SK-N-SH (cell line): Measurements from ENCODE around the gene GGCX. TPM values are rescaled to one million over a fixed set of nuclear protein-coding genes. Genes with fewer than 3 reads are reported as not detected.

ENCODE experiments used
- CTCF ChIA-PET: fragments of 300-600, 350-600 bp; formaldehyde crosslinking; extraction: SDS; loops from one replicate; lab custom pipeline; 2021; lab: Yijun Ruan, JAX
- POLR2A ChIA-PET: fragments of 350-600 bp; sonication (Branson Sonifier 250); formaldehyde crosslinking; extraction: SDS; loops from one replicate; lab custom pipeline; 2020; ENCODE audit warnings: antibody characterized with exemption, inconsistent platforms; lab: Yijun Ruan, JAX
- DNase-seq: peaks from one replicate; pipeline ENCODE4 v3.0.0; 2012
- H2AFZ ChIP-seq: fragments of 200-600 bp; sonication (generic); 2 replicates; pipeline ENCODE4 v1.8.1; 2016; ENCODE audit warnings: antibody characterized with exemption, mild to moderate bottlenecking, low read depth
- H3F3A ChIP-seq: fragments of 200-600 bp; sonication (generic); replicated peaks from 2 replicates; pipeline ENCODE3; 2016; ENCODE audit warnings: antibody characterized with exemption, mild to moderate bottlenecking; ENCODE audit not compliant: insufficient read depth
- H3K27ac ChIP-seq, 2 experiments: fragments of 200-500 bp in 1 of 2; fragments of 200-600 bp in 1 of 2; sonication (Bioruptor generic) in 1 of 2; sonication (generic), shearing (Covaris generic) in 1 of 2; 2 replicates each; pipeline versions ENCODE4 v1.5.1 to v1.6.1; 2014 to 2016; ENCODE audit warnings: low read depth in 2 of 2, inconsistent platforms in 1 of 2, low read length in 1 of 2, mild to moderate bottlenecking in 1 of 2, mixed read lengths in 1 of 2
- H3K27me3 ChIP-seq: fragments of 200-600 bp; sonication (generic), shearing (Covaris generic); 2 replicates; pipeline ENCODE4 v1.6.1; 2016; ENCODE audit warnings: mixed run types; ENCODE audit not compliant: insufficient read depth
- H3K36me3 ChIP-seq, 2 experiments: fragments of 200-500 bp in 1 of 2; fragments of 200-600 bp in 1 of 2; sonication (Bioruptor generic) in 1 of 2; sonication (generic) in 1 of 2; replicated peaks in 1 of 2; 2 replicates each; pipeline versions ENCODE3 to v1.5.1; 2014 to 2016; ENCODE audit warnings: low read length in 1 of 2, mild to moderate bottlenecking in 1 of 2; ENCODE audit not compliant: insufficient read depth in 2 of 2, control insufficient read depth in 1 of 2
- H3K4me1 ChIP-seq, 2 experiments: fragments of 200-500 bp in 1 of 2; fragments of 200-600 bp in 1 of 2; sonication (Bioruptor generic) in 1 of 2; sonication (generic), shearing (Covaris generic) in 1 of 2; 2 replicates each; pipeline versions ENCODE4 v1.5.1 to v1.6.1; 2014 to 2016; ENCODE audit warnings: low read depth in 1 of 2, low read length in 1 of 2, mixed run types in 1 of 2; ENCODE audit not compliant: insufficient read depth in 2 of 2, control insufficient read depth in 1 of 2
- H3K4me2 ChIP-seq: fragments of 200-600 bp; sonication (generic), shearing (Covaris generic); 2 replicates; pipeline ENCODE4 v1.6.1; 2017; ENCODE audit warnings: mixed run types
- H3K4me3 ChIP-seq, 2 experiments: fragments of 200-500 bp in 1 of 2; fragments of 200-600 bp in 1 of 2; sonication (Bioruptor generic) in 1 of 2; sonication (generic), shearing (Covaris generic) in 1 of 2; 2 replicates each; pipeline versions ENCODE4 v1.5.1 to v1.8.1; 2014 to 2016; ENCODE audit warnings: low read depth in 2 of 2, inconsistent platforms in 1 of 2, low read length in 1 of 2, mild to moderate bottlenecking in 1 of 2, mixed read lengths in 1 of 2, moderate library complexity in 1 of 2
- H3K79me2 ChIP-seq: fragments of 200-600 bp; sonication (generic); 2 replicates; pipeline ENCODE4 v1.8.1; 2017; ENCODE audit warnings: mild to moderate bottlenecking; ENCODE audit not compliant: insufficient read depth
- H3K9ac ChIP-seq: fragments of 200-600 bp; sonication (generic); 2 replicates; pipeline ENCODE4 v1.6.1; 2017; ENCODE audit warnings: mixed run types
- H3K9me2 ChIP-seq: fragments of 200-600 bp; sonication (generic); 2 replicates; pipeline ENCODE4 v1.6.1; 2017; ENCODE audit warnings: mixed run types
- H3K9me3 ChIP-seq: fragments of 200-600 bp; sonication (generic); 2 replicates; pipeline ENCODE4 v1.6.1; 2017; ENCODE audit warnings: mixed run types, mild to moderate bottlenecking, moderate library complexity
- H4K20me1 ChIP-seq: fragments of 200-600 bp; sonication (generic); 2 replicates; pipeline ENCODE4 v1.6.1; 2017; ENCODE audit warnings: mild to moderate bottlenecking, mixed run types; ENCODE audit not compliant: insufficient read depth
- ELF1 ChIP-seq: IDR thresholded peaks from 2 replicates; pipeline ENCODE4 v1.4.0; 2012
- EP300 ChIP-seq, 2 experiments: IDR thresholded peaks; 2 replicates each; pipeline versions ENCODE4 v1.4.0 to v1.6.1; 2012; ENCODE audit warnings: borderline replicate concordance in 1 of 2, low read depth in 1 of 2, low read length in 1 of 2
- EZH2phosphoT487 ChIP-seq: fragments of 200-600 bp; sonication (generic); IDR thresholded peaks from 2 replicates; pipeline ENCODE4 v1.6.1; 2017; ENCODE audit warnings: low read depth, mixed run types, mild to moderate bottlenecking, antibody characterized with exemption, moderate library complexity, borderline replicate concordance
- FOSL2 ChIP-seq: IDR thresholded peaks from 2 replicates; pipeline ENCODE4 v1.4.0; 2012; ENCODE audit warnings: low read depth, mild to moderate bottlenecking, moderate library complexity, borderline replicate concordance
- GABPA ChIP-seq: IDR thresholded peaks from 2 replicates; pipeline ENCODE4 v1.4.0; 2012; ENCODE audit warnings: low read depth, mild to moderate bottlenecking
- GATA2 ChIP-seq: sonication (generic); formaldehyde crosslinking; IDR thresholded peaks from 2 replicates; pipeline ENCODE4 v1.5.0; 2020; ENCODE audit warnings: mild to moderate bottlenecking, missing genetic modification reagents
- IRF3 ChIP-seq: fragments of 150-350 bp; IDR thresholded peaks from 2 replicates; pipeline ENCODE4 v1.6.1; 2016; ENCODE audit warnings: mild to moderate bottlenecking, low read depth, low read length
- MXI1 ChIP-seq: IDR thresholded peaks from 2 replicates; pipeline ENCODE4 v1.6.1; 2012; ENCODE audit warnings: mild to moderate bottlenecking, low read depth, low read length, improper control_type of control experiment
- PBX3 ChIP-seq: IDR thresholded peaks from 2 replicates; pipeline ENCODE4; 2012
- RXRA ChIP-seq: IDR thresholded peaks from 2 replicates; pipeline ENCODE4 v1.4.0; 2012; ENCODE audit warnings: low read depth, mild to moderate bottlenecking, borderline replicate concordance
- SMC3 ChIP-seq: IDR thresholded peaks from 2 replicates; pipeline ENCODE4 v1.6.1; 2012; ENCODE audit warnings: low read depth, low read length, improper control_type of control experiment
- TAF1 ChIP-seq: IDR thresholded peaks from 2 replicates; pipeline ENCODE4 v1.6.1; 2012; ENCODE audit warnings: low read depth, mild to moderate bottlenecking, low read length, moderate library complexity, borderline replicate concordance
- YY1 ChIP-seq: IDR thresholded peaks from 2 replicates; pipeline ENCODE4 v1.4.0; 2012; ENCODE audit warnings: low read depth, mild to moderate bottlenecking
- WGBS: methylation state at CpG from one replicate; pipeline ENCODE4 v1.1.6; 2017; ENCODE audit warnings: low lambda C conversion rate; 5-methylcytosine and 5-hydroxymethylcytosine counted together
- polyA plus RNA-seq, 3 experiments: library from polyadenylated mRNA; depleted of rRNA; stranded (reverse); fragments of >200 nt; gene quantifications; 2 replicates each; pipeline ENCODE4 v1.2.3, GENCODE V29; 2012
- TF ChIP-seq, protein P1 (sequence below): IDR thresholded peaks from 2 replicates; pipeline ENCODE4 v1.6.1; 2012; ENCODE audit warnings: mild to moderate bottlenecking, low read depth, low read length, moderate library complexity

GGCX gene
- polyA plus RNA-seq, 1 of the 3 experiments (the other 2 are of a cell fraction) = 34.5 TPM

GRCh38 chr2:85585781-85586105 lies 24.4 kb upstream of the GGCX start (continued):
- TF ChIP-seq, protein P1, sequence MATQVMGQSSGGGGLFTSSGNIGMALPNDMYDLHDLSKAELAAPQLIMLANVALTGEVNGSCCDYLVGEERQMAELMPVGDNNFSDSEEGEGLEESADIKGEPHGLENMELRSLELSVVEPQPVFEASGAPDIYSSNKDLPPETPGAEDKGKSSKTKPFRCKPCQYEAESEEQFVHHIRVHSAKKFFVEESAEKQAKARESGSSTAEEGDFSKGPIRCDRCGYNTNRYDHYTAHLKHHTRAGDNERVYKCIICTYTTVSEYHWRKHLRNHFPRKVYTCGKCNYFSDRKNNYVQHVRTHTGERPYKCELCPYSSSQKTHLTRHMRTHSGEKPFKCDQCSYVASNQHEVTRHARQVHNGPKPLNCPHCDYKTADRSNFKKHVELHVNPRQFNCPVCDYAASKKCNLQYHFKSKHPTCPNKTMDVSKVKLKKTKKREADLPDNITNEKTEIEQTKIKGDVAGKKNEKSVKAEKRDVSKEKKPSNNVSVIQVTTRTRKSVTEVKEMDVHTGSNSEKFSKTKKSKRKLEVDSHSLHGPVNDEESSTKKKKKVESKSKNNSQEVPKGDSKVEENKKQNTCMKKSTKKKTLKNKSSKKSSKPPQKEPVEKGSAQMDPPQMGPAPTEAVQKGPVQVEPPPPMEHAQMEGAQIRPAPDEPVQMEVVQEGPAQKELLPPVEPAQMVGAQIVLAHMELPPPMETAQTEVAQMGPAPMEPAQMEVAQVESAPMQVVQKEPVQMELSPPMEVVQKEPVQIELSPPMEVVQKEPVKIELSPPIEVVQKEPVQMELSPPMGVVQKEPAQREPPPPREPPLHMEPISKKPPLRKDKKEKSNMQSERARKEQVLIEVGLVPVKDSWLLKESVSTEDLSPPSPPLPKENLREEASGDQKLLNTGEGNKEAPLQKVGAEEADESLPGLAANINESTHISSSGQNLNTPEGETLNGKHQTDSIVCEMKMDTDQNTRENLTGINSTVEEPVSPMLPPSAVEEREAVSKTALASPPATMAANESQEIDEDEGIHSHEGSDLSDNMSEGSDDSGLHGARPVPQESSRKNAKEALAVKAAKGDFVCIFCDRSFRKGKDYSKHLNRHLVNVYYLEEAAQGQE = no peak
- TF ChIP-seq TAF1 = no peak
- TF ChIP-seq FOSL2 = peak; percentile 47

- H3K27me3 ChIP-seq = no peaks in the 10 kb centered on the region
- no peaks in the 10 kb centered on the region for H3F3A ChIP-seq
- peak; percentile 31 for DNase-seq
- H3K4me1 ChIP-seq = peaks cover 10 to 11% of the 10 kb centered on the region in 2 experiments; a peak in 2 of 4 replicates
- no peak overlapping the region for H3K9ac ChIP-seq
- 92% methylated on average over 9 of the region's 9 CpGs for WGBS
- peak overlapping the region; percentile 86 for H2AFZ ChIP-seq
- TF ChIP-seq YY1 (no peak), FOSL2 (0 out of 2 replicates have a peak, but pooled peaks have one; percentile 22)
- no peaks in the 10 kb centered on the region for H3K36me3 ChIP-seq
- H3K79me2 ChIP-seq = no peaks in the 10 kb centered on the region
- no peaks in the 10 kb centered on the region for H3K9me3 ChIP-seq
- H3K4me2 ChIP-seq = peak overlapping the region; percentile 19; the same call in 1 of the 2 replicates
- POLR2A ChIA-PET = interaction anchor here (0.6 kb wide), 1 partner anchor 14 kb away, joined by 3 read pairs; no protein-coding TSS in a partner anchor
- H3K4me3 ChIP-seq = no peak overlapping the region
- H3K9me2 ChIP-seq = no peaks in the 10 kb centered on the region
- peak overlapping the region in 1 of 2 experiments; percentile 14; a peak in 1 of 4 replicates for H3K27ac ChIP-seq
- no peaks in the 10 kb centered on the region for H4K20me1 ChIP-seq
- CTCF ChIA-PET = interaction anchor here (0.7 to 1.4 kb wide), 4 partner anchors 10 to 164 kb away, joined by 3 to 5 read pairs (median 4); partner anchors contain the start of gene RNF181
Observed at GRCh38 chr2:85584857-85585780, 23.8 kb upstream of the GGCX start.

DNA sequence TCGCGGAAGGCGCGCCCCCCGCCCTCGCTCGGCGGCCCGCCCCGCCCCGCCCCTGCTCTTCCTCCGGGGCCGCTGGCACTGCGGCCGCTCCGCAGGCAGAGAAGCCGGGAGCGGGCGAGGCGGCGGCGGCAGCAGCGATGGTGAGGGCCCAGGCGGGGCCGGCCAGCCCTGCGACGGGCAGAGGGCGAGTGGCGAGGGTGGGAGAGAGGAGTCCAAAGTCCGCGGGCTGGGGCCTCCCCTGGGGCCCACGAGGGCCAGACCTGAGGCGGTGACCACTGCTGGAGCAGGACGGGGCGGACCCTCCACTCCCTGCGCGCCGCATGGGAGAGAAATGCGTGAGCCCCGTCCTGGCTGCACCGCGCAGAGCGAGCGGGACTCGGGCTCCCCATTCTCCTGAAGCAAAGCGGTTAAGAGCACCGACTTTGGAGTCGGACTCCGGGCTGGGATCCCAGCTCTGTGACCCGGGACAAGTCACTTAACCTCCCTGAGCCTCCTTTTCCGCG lies 23.1 kb upstream of the GGCX start, which contains the start of gene VAMP5:
Gene VAMP5, plus strand, starts transcription at position 78 of the 503 bp plus-strand sequence. Its CDS starts 60 bp downstream, at position 138.
- Histone ChIP-seq H2AFZ (peak within 1 kb of the TSS; percentile 86), H3K36me3 (no peaks in the 10 kb centered on the region), H3K9me3 (no peaks in the 10 kb centered on the region), H3K4me1 (peaks cover 10 to 11% of the 10 kb centered on the region in 2 experiments; a peak in 2 of 4 replicates), H3K9ac (no peak within 1 kb of the TSS), H3K79me2 (no peaks in the 10 kb centered on the region), H3K4me3 (peak within 1 kb of the TSS in 1 of 2 experiments; percentile 24; a peak in 1 of 4 replicates), H3F3A (no peaks in the 10 kb centered on the region), H3K4me2 (peak within 1 kb of the TSS; percentile 19; the same call in 1 of the 2 replicates), H3K27ac (peak within 1 kb of the TSS in 1 of 2 experiments; percentile 14; a peak in 1 of 4 replicates), H3K9me2 (no peaks in the 10 kb centered on the region), H3K27me3 (no peaks in the 10 kb centered on the region), H4K20me1 (no peaks in the 10 kb centered on the region)
- ChIA-PET CTCF (interaction anchor here (1.2 to 1.4 kb wide), 3 partner anchors 11 to 163 kb away, joined by 3 to 5 read pairs (median 4); partner anchors contain the start of gene RNF181), POLR2A (interaction anchor here (0.6 kb wide), 2 partner anchors 15 to 16 kb away, joined by 3 to 6 read pairs; no protein-coding TSS in a partner anchor)
- peak; percentile 85 for DNase-seq
- whole genome bisulfite sequencing = 75% methylated on average over 36 of the region's 52 CpGs
- TF ChIP-seq IRF3 (no peak), ELF1 (no peak), RXRA (no peak), GATA2 (CRISPR knock-in tag) (no peak), EP300 (IDR thresholded peaks at IDR 0.05; ENCODE audit: borderline replicate concordance in 1 of 2, low read depth in 1 of 2, low read length in 1 of 2) (no peak), TAF1 (no peak), PBX3 (no peak), MXI1 (no peak), SMC3 (no peak), GABPA (no peak), YY1 (no peak), EZH2phosphoT487 (no peak)
